Effector CD8-positive, alpha-beta T cell (primary cell): ENCODE results near the gene PRRX1.

ENCODE experiments used
- DNase-seq: peaks from one replicate; lab custom pipeline; 2025; lab: John Stamatoyannopoulos, UW

The PRRX1 gene

DNA sequence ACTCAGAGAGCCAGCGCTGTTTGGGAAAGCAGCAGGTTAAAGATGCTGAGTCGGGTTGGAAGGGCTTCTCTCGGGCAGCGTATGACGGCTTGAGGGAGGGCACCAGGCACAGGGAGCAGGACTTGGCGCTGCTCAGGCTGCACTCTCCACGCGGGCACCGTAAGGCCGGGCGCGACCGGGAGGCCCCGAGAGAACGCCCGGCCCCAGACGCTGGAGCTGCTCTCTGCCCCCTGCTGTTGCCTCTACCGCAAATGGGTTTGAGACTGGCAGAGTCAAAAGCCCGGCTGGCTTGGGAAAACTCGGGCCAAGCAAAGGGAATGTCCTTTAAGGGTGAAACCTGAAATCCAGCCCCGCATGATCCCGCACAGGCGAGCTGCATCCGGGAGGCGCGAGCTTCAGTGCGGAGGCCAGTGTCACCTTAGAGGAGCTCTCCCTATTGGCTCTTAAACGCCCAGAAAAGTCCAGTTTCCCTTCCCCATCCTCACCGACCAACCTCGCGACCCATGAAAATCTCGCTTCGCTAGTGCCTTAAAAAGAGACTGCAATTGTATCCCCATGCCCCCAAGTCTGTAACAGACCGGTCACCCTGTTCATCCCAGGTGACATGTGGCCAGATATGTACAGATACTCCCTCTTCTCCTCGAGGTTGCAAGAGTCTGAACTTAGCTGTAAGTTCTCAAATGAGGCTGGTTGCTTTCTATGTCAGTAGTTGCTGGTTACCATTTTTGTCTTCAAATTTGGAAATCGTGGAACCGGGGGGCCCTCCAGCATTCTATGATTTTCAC, 1.1 kb downstream of the PRRX1 start:
- DNase-seq = no peak

DNA sequence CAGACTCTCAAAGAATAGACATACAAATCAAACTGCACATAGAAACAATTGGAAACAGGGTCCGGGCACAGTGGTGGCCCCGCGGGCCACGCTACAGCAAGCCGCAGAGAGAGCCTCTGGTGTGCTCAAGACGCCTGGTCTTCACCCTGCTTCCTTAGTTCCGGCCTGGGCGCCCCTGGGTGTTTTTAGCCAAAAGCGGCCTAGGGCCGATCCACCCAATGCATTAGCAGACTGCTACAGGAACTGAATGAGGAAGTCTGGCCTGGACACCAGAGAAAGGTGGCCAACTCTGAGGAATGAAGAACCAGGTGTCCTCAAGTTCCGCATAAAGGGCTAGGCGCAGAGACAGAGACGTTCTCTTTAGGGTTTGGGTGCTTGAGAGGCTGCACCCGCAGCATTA, 1.7 kb downstream of the PRRX1 start:
- no peak for DNase-seq

DNA sequence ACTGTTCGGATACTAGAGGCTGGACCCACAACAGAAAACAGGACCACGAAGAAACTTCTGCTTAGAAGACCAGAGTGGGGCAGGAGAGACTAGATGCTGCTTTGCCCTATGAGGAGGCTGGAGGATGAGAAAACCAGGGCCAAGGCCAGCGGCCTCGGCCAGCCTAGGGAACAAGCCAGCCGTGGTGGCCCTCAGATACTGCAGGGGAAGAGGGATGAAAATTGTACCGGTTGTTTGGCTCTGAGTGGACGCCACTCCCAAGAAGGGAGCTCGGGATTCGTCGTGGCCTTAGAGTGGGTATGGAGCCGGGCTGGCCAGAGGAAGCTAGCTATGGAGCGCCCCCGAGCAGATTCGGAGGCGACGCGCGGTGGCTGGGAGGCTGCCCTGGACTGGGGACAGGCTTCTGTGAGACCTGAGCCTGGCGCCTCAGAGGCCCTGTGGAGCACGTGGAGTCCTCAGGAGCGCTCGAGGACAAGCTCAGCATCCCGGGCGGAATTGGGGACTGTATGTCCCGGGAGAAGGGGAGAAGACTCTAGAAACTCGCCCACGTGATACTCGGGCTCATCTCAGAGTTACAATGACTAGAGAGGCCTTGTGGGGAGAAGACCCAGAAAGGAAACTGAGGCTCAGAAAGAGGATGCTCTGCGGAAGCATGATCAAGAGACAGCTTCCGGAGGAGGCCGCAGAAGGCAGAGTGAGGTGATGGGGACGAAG, 2.8 kb downstream of the PRRX1 start:
- DNase-seq = no peak

DNA sequence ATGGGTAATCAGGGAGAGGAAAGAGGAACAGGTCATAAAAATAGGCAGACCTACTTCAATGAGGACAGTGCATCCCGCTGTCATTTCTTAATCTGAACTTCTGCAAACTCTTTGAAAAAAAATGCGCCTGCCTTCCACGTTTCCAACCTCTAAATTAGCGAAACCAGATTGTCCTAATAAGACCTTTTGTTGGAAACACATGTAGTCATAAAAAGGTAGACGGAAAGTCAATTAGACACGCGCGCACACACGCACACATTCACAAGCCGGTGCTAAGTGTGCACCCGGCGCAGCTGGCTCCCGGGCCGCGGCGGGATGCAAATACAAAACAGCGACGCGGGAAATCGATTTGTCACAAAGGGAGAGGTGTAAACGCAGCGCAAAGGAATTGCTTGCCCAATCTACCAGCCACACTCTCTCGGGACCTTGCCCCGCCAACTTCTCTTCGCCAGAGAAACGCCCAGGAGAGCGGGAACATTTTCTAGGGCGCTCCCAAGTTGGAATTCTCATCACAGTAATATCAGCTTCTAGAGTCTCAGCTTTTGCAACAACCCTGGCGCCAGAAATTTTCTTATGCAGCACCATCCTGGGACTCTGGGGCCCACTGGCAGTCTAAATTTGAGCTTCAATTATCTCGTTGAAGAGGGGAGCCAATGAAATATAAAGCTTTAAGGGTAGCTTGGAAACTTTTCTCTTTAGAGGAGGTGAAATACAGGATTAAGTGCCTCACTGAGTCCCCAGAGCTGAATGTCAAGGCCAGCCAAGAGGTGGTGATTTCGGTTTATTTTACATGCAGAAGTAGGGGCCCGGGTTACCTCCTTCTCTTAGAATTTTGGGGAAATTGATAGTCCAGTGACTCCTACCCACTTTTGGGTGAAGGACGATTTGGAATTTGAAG, 4.5 kb downstream of the PRRX1 start:
- DNase-seq = no peak

DNA sequence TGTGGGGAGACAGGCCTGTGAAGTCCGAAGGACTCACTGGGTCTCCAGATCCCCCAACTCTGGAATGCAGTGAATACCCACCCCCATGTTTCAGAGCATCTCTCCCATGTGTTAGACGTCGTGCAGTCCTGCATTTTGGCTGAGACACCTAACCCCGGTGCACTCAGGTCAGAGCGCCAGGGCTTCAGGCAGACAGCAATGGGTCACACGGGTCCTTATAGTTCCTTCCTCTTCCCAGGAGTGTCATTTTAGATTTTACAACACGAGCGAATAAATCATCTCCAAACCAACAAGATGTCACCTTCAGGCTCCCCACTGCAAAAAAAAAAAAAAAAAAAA, 5.1 kb downstream of the PRRX1 start:
- DNase-seq = no peak

DNA sequence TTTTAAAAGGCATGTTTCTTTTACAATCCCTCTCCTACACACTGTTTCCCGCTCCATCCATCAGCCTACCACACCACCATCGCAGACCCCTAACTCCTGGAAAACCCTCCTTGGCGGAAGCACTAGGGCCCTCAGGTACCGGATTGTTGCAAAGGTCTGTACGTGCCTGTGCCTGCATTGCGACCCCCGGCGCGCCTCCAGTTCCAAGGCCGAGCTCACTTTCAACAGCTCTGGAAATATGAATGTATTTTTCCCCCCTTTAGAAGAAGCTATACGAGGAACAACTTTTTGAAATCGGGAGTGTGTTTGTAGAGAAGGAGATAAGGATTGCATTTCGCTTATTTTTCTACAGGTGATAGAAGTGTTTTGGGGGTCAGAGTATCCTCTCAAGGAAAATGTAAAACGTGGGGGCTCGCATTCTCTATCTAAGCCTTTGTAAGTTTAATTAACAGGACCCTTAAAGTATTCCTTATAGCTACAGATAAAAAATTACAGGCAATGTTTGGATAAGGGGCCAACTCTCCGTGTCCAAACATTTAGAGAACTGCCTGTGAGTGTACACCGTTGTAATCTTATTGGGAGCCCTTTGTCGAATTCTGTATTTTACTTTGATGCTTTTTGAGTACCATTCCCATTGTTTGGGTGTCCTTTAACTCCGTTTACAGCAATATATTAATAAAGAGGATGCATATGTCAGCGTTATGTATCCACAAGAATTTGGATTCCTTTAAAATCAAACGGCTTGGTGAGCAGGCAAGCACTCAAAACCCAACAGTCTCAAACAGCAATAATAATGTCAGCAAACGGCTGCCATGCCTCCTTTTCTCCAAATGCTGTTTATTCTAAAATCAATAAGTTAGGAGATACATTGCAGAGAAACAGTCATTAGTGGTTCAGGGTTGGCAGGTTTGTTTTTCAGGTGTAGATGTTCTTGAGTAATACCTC, 5.9 kb downstream of the PRRX1 start:
- DNase-seq = no peak

DNA sequence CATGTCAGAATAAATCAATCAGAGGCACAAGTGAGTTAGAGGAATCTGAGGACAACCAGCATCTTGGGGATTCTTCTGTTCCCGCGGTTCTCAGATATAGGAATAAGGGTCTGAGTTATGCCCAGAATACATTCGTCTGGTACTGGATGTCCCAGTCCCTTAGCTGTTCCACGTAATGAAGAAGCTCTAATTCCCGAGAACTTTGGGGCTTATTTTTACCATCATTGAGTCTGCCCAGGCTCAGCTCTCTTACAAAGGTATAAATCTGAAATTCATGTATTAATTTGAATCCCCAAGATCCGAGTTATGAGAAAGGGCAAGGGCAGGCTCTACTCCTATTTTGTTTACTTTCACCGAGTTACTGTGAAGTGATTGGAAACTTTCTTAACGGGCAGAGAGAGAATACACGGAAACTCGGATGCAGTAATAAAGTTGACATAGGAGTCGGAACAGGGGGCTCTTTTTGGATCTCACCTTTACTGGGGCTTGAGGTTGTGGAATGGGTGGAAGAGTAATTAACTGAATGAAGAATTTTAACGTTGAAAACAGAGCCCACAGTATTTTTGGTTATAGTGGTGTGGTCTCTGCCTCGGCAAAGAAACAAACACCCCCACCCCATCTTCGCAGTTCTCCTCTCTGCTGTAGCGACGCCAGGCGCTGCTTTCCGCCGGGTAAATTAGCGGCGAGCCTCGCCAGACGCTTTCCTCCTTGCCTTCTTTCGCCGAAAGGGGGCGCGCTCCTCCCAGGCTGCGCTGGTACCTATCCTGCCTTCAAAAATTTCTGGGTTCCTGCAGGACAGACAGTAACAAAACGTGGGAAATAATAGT, 7.1 kb downstream of the PRRX1 start:
- no peak for DNase-seq

DNA sequence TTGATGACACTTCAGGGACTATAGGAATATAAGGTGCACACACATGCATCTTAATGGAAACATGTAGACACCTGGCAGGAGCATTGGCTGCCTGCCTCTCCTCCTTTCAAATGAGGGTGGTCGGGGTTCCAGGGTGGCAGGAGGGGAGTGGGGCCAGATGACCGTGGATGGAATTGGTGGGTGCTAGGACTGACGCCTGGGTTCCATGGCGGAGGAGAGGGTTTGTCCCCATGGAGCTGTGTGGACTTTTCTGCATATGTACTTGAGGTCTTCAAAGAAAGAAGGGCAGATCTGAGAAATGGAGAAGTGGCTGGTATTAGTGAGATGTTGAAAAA, 7.7 kb downstream of the PRRX1 start:
- DNase-seq = no peak

DNA sequence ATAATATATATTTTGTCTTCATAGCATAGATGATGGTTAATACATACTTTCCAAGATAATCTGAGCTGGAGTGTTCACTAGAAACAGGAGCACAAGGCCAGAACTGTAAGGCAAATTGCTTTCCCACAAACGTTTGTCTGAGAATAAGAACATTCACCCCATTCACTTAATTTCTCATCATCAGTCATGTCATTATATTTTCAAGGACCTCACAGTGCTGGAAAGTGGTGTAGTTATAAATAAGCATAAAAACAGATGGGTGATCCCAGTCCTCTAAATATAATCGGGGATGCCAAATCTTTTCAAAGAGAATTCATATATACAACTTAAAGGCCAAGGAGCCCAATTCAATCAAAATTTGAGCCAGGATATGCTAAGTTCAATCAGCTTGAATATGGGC, 8.4 kb downstream of the PRRX1 start:
- no peak for DNase-seq

DNA sequence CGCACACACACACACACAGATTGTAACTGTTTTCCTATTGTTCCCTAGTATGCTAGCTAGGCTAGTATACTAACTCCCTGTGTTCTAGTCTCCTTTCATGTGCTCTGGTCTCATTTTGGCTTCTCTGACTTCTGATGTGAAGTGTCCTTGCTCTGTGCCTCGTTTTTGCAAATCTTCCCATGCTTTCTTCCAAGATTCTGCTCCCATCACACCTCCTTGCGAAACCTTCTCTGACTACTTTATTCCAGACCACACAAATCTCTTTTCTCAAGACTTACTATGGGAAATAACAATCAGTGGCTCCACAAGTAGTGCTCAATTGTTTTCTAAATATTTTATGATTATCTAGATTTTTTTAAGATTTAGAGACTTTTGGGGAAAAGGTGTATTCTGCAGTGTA, 10.3 kb downstream of the PRRX1 start:
- no peak for DNase-seq

DNA sequence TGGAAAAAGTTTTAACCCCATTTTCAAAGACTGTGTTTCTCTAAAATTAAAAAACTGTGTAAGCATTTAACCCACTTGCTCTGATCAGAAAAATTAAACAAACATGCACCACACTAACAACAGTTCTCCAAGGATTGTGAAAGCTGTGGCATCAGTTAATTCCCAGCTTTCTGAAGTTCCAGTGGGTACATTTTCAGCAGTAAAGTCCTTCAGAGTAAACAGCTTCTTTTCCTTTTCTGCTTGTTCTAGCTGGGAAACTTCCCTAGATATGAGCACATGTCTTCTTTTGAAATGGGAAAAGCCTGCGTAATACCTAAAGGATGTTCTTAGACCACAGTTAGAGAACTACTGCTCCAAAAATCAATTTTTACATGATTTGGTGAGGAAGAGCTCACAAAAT, 11.1 kb downstream of the PRRX1 start:
- DNase-seq = no peak

DNA sequence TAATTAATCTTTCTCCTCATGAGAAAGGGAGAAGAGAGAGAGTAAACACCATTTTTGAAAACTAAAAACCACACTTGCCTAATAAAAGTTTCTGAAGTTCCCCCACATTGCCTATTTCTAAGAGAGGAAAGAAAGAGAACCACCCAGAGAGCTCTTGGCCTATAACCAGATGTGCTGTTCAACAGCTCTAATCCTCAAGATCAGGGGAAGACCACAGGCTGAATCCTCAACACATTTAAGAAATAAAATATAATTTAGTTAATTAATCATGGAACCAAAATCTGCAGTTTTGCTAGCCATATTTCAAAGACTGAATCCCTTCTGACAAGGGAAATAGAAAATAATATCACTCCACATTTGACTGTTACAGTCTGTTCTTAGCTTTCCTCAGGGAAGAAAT, 11.9 kb downstream of the PRRX1 start:
- DNase-seq = no peak

DNA sequence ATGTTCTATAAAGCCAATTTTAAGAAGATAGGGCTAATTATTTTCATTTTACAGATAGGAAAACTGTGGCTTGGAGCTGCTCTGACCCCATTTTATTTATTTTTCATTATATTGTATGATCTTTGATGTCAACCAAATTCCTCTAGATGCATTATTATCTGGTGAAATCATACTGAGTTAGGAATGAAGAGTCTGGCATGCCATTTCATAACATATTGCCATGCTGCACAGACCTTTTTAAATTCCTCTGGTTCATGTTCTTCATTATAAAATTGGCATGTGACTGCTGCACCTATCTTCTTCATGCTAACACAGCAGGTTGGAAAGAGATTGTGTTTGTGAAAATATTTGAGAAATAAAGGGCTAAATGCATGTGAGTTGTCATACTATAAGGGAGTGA, 12.7 kb downstream of the PRRX1 start:
- DNase-seq = no peak

DNA sequence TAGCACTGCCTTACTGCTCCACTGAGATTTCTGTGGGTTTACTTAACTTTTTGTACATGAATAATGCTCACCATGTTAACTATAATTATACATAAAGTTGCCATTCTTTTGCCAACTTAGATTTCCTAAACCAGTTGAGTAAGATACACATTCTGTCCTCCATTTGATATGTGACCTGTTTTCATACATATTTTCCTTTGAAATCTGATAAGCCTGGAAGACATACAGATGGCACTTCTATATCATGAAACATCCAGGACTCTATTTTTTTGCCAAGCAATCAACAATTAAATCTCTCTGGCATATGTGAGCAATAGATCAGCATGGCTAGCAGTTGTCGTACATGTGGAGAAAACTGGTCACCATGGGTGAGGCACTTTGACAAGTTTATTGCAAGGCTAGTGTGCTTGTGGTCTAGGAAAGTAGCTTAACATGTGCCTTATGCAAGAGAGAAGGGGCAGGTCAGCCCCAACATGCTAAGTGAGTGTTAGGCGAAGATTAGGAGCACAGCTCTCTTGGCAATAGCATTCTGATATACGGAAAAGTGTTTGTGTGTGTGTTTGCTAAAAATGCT, 14.2 kb downstream of the PRRX1 start:
- DNase-seq = no peak

DNA sequence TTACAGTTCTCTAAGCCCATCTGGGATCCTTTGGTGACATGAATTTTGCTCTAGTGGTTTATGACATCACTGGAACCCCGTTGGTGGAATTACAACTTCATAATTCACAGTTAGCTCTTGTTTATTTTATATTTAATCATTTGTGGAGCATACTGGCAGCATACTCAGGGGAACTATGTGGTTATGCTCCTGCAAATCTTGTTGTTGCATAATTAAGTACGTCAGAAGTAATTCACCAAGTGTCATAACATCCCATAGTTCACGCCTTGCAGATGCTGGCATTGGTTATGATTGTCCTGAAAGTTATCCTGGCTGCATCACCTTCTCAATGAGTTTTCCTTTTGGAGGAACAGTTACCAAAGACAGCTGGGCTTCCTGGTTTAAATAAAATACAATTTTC, 16.5 kb downstream of the PRRX1 start:
- no peak for DNase-seq

DNA sequence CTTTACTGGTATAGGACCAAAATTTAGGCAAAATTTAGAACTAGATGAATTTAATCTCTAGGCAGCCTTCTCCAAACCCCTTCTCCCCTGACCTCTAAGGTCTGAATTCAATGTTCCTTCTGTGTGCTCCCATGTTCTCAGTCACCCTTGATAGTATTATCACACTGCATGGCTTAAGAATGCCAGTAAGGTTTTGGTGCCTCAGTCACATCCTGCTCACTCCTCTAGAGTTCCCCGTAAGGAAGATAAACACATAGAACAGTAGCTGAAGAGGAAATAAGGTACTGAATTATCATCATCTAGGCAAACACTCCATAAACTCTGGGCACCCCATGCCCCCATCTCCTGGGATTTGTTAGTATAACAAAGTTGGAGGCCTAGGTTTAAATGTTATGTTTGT, 18.2 kb downstream of the PRRX1 start:
- no peak for DNase-seq

DNA sequence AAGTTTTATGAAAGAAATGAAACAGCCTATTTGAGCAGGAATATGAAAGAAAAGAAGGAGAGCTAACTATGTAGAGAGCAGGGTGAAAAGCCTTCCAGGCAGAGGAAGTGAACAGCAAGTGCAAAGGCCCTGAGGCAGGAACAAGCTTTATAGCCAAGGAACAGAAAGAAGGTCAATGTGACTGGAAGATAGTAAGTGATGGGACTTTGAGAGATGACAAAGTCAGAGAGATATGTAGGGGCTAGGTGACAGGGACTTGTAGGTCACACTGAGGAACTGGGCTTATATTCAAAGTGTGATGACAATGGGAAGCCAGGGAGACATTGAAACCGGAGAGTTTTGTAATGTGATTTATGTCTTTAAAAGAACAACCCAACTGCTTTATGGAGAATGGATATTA, 18.9 kb downstream of the PRRX1 start:
- DNase-seq = no peak

DNA sequence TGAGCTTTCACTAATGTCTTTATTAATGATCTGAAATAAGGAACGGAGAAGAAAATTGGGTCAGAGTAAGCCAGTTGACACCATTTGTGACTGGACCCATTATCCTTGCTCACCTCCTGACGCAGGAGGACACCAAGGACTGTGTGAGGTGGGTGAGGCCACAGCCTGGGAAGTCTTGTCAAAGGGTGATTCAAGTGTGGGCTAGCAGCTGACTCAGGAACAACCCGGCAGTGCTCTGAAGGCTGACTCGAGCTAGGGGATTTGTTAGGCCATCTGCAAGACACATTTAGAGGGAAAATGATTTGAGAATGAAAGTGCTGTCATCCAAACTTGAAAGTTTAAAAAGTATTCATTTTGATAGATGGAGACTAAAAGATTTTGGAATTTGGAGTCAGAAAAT, 21.2 kb downstream of the PRRX1 start:
- no peak for DNase-seq

DNA sequence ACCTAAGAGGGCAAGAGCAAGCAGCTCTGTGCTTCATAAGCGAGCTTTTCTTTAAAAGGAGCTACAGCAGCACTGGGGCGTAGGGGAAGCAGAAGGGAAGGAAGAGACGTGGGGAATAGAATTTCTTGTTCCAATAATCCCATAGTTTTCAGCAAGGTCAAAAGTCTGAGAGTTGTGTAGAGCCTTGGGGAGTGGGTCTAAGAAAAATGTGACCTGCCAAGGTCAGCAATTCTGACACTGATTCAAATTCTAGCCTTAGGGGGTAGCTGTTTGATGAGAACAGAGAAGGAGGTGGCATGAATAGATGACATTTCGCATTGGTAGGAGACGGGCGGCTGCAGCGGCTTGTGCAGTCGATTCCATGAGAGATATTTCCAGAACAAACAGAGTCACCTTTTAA, 22.4 kb downstream of the PRRX1 start:
- DNase-seq = no peak

DNA sequence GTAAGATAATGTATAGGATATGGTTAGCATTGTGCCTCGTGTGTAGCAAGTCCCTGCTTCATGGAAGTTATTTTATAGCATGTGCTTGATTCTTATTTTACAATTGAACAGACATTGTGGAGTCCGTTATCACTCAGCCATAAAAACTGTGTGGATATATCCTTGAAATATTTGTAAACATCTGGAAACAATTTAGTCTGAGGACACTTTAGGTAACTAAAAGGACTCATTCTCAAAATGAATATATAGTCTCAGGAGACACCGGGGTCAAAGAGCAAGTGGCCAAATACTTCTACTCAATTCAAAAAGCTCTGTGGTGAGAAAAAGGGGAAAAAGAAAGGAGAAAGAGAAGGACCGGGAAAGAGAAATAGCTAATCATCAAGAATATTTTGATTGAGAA, 23.7 kb downstream of the PRRX1 start:
- no peak for DNase-seq

DNA sequence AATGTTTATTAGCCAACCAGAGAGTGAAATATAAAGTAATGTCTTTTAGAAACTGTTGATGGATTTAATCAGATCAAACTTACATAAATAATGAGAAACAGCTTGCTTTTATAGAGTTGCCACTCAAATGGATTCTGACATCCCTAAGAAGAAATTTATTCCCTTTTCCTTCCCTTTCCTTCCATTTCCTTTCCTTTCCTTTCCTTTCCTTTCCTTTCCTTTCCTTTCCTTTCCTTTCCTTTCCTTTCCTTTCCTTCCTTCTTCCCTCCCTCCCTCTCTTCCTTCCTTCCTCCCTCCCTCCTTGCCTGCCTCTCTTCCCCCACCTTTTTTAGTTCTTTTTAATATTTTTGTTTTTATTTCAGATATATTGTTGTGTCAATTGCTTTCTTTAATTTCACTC, 27.3 kb downstream of the PRRX1 start:
- no peak for DNase-seq
